Effector CD4-positive, alpha-beta T cell (primary cell): ENCODE results near the gene CPXM2.

ENCODE experiments used
- DNase-seq: peaks from one replicate; pipeline ENCODE4 v3.0.0-alpha.2; 2020

Gene CPXM2

DNA sequence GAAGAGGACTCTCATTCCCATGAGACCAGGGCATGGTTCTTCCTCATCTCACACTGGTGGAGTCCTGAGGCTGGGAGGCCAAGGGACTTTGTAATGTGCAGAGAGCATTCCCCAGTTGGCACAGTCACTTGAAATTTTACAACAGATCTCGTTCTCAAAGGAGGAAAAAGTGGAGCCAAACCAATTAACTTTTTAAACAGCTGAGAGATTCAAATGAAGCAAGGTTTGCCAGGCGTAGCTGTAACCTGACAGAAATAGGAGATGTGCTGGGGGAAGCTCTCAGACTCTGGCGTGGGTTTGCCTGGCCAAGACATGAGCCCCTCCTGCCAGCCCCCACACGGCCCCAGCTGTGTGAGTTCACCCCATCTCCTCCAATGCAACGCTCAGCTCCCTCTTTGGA lies 12.0 kb upstream of the CPXM2 start:
- DNase-seq: no peak

DNA sequence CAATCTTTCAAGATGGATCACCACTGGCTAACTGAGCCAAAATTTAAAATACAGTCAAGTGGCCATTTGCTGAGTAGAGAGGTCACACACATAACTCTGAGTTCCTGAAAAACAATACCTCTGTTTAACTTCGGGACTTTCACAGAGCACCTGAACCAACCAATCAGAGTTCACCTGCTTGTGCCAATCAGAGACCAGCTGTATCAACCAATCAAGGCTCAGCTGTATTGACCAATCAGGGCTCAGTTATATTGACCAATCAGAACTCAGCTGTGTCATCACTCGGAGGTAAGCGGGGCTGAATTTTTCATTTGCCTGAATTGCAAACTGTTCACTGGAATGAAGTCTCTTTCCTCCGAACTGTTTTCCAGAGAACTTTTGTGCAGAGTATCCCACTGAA lies 10.0 kb upstream of the CPXM2 start:
- DNase-seq: no peak

DNA sequence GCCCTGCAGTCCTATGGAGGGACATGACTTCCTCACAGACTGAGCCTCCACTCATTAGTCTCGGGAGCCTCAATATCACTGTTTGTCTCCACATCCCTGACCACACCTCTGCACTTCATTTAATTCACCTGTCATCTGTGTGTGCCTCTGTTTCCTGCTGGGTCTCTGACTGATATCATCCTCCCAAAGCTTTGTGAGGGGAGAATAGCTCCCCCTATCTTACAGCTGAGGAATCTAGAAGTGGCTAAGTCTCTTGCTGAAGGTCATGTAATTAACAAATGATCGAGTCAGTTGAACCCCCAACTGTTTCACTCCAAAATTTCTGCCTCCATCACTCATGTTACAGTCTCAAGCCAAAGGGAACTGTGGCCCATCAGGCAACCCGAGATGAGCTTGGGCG lies 5.5 kb upstream of the CPXM2 start:
- DNase-seq: no peak

DNA sequence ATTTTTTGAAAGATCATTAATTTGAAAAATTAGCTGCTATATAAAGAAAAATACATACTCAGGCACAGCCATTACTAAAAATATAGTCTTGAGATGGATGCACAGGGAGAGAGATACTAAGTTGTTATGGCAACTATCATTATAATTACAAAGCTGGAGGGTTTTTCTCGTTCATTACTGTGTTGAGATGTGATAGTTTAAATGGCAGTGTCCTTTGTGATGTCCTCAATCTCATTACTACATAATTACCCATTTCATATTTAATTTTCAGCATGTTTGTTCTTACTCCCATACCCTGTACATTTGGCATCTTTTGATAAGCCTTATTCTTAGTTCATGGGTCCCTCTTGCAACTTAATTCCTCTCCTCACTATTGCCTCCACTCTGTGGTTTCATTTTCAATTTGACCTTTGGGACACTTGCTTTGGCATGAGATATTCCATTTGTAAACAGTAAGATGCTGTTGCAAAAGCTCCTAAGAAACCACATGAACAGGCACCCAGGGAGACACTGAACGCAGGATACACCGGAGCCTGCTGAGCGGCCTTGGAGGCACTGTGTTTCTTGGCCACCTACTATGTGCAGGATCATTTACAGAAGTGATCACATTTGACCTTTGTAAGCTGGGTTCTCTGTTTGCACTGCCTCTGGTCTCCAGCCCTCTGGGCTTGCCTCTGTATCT lies 4.8 kb upstream of the CPXM2 start:
- DNase-seq: no peak

DNA sequence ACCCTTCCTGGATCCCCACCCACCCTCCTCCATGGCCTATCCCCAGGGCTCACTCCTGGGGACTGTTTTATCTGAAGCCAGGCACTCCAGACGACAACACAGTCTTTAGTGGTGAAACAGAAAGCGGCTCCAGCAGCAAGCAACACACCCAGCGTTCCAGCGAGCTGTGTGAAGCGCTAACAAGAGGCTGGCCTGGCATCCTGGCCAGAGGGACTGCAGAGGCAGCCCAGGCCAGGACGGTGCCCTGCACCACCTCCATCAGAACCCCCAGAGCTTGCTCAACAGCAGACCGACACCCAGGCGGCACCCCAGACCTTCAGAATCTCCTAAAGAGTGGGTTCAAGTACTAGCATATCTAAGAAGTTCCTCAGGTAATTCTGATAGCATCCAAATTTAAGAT lies 2.0 kb upstream of the CPXM2 start:
- no peak for DNase-seq

DNA sequence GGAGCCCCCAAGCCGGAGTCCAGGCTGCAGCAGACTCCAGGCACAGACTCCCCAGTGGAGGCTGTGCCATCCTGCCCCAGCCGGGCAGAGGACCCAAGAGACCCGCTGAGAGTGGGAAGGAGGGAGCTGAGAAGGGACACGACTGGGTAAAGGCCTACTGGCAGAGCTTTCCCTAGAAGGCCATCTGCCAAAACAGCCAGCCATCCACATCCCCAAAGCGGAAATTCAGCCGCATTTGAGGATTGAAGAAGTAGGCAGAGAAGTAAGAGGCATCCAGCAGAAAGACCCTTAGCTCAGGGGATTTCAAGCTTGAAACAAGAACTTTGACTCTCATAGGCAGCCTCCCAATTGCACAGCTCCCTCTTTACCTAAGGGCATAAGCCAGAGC lies 857 bp downstream of the CPXM2 start:
- no peak for DNase-seq

DNA sequence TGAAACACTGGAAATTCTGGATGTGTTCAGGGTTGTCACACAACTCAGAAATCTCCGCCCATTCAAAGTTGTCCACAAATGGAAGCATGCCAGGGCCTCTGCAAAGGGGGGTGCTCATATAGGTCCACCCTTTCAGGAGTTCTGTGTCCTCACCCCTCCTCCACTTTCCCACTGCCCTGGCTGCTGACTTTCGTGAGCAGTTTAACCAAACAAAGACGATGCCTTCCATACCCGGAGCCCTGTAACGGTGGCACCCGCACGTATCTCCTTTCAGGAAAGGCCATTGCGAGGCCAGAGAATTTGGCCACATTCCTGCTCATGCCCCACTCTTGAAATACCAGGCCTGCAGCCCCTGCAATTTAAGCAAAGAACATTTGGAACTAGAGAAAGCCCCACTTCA lies 1.4 kb downstream of the CPXM2 start:
- DNase-seq: no peak

DNA sequence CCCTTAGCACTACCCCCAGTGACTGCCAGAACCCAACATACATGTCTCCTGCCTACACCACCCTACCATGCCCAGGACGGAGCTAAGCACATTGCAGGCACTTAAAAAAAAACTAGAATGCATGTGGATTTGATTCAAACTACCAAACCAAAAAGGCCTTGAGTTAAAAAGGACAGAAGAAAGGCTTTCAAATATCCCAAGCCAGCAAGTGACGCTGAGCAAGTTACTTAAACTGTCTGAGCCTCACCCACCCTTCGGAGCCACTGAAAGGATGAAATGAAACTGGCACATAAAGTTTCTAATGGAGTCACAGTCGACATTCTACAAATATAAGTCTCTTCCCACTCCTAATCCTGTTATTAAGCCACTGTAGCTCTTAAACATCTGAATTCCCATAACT lies 1.8 kb downstream of the CPXM2 start:
- no peak for DNase-seq

DNA sequence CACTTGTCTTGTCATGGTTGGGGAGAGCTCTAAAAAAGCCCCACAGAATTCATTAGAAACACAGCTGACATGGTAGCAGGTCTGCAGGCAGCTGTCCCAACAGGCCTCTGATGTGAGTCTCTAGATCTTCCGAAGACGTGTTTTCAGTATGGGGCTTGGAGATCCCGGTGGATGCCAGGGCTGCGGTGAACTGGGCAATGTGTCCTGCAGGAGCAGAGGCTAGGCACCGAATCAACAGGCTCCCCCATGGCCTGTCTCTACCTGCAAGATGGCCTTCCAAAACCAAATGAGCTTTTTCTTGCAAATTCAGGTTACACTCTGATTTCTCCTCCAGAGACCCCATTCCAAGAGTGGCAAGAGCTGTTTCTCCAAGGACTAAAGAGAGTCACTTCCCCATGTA lies 2.9 kb downstream of the CPXM2 start:
- DNase-seq: no peak

DNA sequence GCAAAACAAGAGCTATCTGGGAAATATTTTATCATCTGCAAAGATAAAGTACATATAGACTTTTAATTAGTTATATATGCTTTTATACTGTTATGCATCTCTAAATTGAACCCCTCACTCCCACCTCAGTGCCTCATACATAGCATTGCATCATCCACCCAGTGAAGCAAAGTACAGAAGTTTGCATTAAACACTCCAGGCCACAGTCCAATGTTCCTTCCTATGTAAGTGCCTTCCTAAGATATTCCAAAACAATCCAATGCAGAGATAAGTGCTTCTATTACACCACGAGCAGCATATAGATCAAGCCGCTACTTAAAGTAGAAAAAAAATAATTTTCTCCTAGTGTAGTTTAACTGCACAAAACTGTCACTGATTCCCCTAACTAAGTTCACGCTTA lies 3.4 kb downstream of the CPXM2 start:
- DNase-seq: no peak

DNA sequence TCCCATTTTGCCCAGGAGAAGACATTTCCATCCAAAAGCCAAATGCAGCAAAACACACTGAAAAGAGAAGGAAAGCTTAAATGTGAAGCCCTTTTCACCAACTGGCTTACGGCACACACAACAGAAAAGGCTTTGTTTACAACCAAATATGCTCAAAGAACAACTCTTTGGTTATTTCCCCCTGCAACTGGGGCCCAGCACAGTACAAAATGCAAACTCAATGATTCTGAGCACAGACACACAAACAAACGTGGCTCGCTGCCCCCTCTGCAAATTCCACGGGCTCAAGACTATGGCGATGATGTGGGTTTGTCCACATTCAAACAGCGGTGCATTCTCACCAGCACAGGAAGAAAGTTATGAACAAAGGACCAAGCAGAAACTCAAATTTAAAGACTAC lies 5.3 kb downstream of the CPXM2 start:
- no peak for DNase-seq

DNA sequence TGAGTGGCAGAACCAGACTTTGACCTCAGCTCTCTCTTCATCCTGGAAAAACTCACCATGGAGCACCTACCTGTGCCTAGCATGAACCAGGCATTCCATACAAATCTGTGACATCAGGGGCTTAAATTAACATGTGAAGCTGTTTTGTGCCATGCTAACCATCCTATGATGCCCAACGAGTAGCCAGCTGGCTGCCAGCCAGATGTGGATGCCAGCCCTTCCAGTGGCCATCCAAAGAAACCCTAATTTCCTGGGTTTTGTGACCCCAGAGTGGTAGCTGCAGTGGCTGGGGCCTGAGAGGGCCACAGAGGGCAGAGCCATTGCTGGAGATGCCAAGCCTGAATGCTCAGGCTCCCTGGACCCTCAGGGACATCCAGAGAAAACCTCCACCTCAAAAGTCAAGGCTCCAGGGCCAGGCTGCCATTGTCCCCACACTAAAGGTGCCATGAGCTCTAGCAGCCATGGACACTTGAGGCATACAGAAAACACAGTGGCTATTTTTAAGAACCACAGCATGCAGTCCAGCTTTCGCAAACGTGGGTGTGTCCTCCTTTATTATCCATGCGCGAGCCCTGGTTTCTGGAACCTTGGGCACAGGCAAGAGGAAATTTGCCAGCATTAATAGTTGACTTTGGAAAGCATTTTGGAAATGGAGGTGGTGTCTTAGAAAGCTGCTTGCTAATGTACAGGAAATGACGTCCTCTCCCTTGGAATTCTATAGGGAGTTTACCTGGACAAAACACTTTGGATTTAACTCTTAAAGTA lies 6.0 kb downstream of the CPXM2 start:
- DNase-seq: no peak

DNA sequence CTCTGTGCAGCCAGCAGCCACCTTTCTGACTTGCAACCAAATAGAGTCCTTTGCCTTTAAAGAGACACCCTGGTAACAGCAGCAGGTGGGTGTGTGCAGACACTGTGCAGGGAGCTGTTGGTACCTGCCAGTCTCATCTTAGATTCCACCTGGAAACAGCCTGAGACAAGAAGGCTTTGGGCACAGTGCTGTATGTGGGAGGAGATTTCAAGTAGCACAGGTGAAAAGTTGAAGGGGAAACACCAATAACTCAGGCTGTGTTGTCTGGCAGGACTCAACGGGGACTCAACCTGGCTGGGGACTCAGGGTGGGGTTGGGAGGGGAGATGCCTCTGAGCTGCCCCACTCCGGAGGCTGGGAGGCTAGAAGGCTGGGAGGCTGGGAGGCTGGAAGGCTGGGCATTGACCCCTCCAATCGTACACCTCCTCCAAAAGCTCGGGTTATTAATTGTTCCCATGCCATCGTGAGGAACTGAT lies 6.7 kb downstream of the CPXM2 start:
- DNase-seq: no peak

DNA sequence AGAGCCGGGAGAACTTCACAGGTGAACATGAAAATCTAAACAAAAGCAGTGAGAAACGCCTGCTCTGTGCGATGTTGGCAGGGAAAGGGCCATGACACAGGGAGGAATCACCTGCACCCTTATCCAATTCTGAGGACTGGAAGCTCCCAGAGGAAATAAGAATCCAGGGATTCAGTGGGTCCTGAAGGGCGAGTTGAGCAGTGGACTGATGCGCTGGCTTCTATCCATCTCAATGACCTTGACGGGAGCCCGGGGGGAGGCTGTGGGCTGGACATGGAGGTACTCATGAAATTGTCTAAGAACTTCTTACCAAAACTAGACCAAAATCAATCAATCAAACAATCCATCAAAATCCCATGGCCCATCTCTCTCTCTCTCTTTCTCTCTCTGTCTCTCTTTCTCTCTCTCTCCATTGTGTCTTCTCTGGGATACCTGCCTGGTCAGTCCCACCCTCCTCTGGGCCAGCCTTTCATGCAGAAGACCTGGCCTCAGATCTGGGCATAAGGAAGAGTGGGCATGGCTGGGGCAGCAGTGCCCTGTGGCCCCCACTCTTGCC lies 7.2 kb downstream of the CPXM2 start:
- DNase-seq: no peak

DNA sequence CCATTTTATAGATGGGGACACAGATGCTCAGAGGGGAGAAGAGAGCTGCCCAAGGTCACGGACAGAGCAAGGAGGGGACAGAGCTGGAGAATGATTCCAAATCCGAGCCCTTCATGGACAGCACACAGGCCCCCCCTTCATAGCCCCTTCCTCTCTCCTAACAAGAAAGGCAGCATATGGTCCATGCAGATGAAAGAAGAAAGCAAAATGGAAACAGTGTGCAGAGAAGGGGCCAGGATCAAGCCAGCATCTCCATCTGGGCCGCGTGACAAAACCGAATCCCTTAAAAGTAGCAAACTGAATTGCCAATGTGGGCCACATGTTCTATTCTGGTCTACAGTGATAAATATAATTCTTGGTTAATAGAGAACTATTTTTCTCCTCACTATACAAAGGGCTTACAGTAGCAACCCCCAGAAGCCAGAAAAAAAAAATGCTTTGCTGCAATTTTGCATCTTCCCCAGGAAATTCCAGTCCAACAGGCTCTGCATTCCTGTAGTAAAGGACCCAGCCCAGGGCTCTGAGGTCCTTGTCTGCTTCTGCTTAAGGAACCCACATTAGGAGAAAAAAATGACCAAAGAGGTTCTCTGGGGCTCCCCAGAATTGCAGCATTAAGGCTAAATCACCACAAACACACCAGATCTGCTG lies 7.8 kb downstream of the CPXM2 start:
- DNase-seq: no peak

DNA sequence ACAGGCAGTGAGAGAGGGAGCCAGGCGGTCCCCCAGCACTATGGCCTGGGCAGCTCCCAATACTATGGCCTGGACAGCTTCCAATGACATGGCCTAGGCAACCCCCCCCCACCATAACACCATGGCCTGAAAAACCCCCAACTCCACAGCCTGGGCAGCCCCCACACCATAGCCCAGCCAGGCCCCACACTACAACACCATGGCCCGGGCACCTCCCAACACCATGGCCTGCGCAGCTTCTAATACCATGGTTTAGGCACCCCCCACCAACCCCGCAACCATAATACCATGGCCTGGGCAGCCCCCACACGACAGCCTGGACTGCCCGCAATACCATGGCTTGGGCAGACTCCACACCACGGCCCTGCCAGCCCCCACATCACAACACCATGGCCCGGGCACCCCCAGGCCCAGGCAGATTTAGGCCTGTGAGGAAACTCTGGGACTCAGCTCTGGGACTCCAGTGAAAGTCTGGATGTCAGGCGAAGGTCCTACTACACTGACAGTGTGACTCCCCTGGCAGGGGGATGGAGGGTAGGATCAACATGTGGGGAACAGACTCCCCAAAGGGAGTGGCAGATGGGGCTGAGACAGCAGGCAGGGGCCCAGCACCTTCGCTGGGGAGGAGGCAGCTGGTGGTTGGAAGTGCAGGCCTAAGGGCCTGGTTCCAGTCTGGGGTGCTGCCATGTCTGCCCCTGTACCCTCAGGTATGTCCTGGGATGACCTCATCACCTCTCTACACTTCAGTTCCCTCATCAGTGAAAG lies 8.7 kb downstream of the CPXM2 start:
- DNase-seq: no peak

DNA sequence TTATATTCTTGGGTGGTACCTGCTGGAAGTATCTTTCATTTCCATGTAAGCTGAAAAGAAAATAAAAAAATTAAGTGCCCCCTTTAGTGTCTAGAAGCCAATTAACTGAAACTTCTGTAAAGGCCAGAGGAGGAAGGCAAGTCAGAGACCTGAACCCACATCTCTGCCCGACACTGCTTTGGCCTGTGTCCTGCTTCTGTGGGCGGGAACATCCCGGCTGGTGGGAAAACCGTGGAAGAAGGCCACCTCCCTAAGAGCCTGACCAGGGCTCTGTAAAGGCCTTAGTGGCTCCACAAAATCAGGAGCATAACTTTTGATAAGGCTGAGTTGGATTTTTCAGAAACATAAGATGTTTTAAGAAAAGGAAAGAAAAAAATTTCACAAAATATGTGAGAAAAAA lies 9.4 kb downstream of the CPXM2 start:
- no peak for DNase-seq

DNA sequence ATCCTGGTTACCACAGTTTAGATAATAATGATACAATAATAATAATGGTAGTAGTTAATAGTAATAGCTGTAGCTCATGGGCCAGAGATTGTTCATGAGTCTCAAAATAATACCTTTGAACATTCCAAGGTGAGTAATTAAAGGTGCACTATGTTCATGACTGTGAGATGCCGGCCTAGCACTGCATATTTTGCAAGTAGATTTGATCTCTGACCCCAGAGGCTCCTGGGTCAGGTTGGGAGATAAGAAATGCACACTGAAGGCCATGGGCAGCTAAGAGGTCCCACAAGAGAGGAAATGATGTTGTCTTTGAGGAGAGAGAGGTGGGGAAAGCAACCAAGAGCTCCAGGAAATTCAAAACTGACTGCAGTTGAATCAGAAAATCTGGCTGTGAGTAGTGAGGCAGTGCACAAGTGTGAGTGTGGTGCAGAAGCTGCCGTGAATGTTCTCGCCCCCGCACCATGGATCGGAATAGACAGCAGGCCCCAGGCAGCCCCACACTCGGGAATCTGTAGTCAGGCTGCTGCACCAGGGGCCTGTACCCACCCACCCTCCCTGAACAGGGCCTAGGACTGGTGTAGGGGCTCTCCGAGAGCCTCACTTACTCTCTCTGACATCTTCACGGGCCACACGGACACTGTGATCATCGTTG lies 11.9 kb downstream of the CPXM2 start:
- DNase-seq: no peak

DNA sequence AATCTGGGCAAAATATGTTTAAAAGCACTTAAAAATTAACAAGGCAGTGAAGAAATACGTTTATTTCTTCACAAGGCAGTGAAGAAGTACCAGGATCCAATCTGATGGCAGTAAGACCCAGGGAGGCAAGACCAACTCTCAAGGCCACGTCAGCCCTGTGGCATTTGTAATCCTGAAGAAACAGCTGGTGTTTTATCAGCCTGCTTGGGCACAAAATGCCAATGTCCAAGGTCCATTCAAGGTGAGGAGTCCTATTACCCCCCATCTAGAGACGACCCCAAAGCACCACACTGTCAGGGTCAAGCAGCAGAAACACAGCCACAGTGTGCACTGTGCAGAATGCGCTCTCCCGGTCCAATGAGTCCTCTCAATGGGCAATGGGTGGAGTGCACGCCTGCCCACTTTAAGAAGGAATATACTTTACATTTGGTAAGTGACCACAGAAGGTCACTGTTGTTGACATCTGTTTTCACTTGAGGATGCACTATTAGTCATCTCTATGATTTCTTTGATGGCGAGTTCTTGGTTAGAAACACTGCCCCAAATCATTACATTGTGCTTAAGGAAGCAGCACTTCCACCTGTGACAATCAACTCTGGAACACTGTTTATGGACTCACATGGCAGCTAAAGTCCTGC lies 12.8 kb downstream of the CPXM2 start:
- no peak for DNase-seq

DNA sequence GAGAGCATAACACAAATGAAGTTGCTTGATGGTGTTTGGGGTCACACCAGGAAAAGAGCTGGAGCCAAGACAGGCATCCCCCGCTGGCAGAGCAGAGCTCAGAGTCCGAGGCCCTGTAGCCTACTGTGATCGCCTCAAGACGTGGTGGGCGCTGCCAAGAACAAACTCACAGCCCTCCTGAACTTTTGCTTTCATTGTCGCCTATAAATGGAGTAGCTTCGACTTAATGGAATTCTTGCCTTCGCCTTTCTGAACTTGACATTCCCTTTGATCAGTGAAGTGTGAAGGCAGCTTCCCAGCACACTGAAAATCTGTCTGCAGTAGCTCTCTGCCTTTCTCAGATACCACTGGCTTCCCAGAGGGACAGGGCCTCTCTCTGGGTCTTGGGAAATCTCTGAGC lies 21.3 kb downstream of the CPXM2 start:
- DNase-seq: no peak

DNA sequence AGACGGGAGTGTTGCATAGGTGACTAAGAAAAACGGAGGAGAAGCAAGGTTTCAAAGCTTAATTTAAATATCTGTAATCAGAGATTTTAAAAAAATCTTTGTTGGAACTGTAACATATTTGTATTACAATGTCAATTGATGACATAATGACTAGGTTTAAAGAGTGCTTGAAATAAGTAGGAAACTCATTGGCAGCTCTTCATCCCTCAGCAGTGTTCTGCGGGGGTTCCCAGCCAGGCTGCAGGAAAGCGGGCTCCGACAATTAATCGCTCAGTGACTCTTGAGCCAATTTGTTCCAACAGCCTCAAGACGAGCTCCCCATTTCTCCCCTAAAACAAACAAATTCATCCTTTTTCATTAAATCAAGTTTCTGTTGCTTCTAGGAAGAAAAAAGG lies 22.6 kb downstream of the CPXM2 start:
- DNase-seq: no peak
